ENCODE measurements around the gene GP5. TPM values are rescaled to one million over a fixed set of nuclear protein-coding genes. Genes with fewer than 3 reads are reported as not detected.

GP5 gene
- total RNA-seq, 1 experiment from 2014 or later: not detected

DNA sequence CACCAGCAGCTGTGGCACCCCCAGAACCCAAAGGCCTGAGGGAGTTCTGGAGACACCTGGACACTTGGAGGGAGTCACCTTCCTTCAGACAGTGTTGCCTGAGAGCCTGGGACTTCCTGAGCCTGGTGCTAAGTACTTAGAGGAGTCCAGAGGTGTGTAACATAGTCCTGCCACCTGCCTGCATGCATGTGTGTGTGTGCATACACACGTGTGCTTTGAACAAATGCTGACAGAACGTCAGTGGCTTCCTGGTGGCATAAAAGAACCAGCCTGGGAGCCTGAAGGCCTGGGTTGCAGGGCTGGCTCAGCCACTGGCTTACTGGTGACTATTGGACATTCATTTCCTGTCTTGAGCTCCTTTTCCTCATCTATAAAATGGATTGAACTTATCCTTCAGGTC lies 44.8 kb downstream of the GP5 start:
- H3K27ac ChIP-seq (ENCODE audit: insufficient read length, low read depth, low read length): no peak overlapping the region
- no peak overlapping the region for H4K8ac ChIP-seq (replicated peaks; ENCODE audit: insufficient read length, low read depth, low read length)
- no peak overlapping the region for H2AK5ac ChIP-seq (ENCODE audit: insufficient read length, low read length)
- H3K27me3 ChIP-seq (ENCODE audit: insufficient read depth, low read length): no peaks in the 10 kb centered on the region
- H3K4me2 ChIP-seq (ENCODE audit: insufficient read depth, insufficient read length, low read length): no peak overlapping the region
- H4K91ac ChIP-seq (ENCODE audit: insufficient read length, low read depth, low read length): no peak overlapping the region
- H2AFZ ChIP-seq (ENCODE audit: low read length): no peak overlapping the region
- H2BK120ac ChIP-seq (ENCODE audit: low read depth, low read length, poor library complexity, severe bottlenecking): no peak overlapping the region
- H3K56ac ChIP-seq (ENCODE audit: insufficient read length, low read depth, low read length): no peak overlapping the region
- peaks cover 2% of the 10 kb centered on the region; the same call in 1 of the 2 replicates for H3K27me3 Mint-ChIP-seq (ENCODE audit: low read depth)
- H3K9me3 Mint-ChIP-seq: no peaks in the 10 kb centered on the region
- H2BK20ac ChIP-seq (ENCODE audit: low read depth, low read length, poor library complexity, severe bottlenecking): no peak overlapping the region
- TF ChIP-seq, protein P1, sequence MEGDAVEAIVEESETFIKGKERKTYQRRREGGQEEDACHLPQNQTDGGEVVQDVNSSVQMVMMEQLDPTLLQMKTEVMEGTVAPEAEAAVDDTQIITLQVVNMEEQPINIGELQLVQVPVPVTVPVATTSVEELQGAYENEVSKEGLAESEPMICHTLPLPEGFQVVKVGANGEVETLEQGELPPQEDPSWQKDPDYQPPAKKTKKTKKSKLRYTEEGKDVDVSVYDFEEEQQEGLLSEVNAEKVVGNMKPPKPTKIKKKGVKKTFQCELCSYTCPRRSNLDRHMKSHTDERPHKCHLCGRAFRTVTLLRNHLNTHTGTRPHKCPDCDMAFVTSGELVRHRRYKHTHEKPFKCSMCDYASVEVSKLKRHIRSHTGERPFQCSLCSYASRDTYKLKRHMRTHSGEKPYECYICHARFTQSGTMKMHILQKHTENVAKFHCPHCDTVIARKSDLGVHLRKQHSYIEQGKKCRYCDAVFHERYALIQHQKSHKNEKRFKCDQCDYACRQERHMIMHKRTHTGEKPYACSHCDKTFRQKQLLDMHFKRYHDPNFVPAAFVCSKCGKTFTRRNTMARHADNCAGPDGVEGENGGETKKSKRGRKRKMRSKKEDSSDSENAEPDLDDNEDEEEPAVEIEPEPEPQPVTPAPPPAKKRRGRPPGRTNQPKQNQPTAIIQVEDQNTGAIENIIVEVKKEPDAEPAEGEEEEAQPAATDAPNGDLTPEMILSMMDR (conservative IDR thresholded peaks at IDR 0.05): no peak
- no peak overlapping the region for H2BK5ac ChIP-seq (ENCODE audit: insufficient read length, low read length)
- H3K23me2 ChIP-seq (ENCODE audit: insufficient read length, low read depth, low read length, poor library complexity, severe bottlenecking): no peaks in the 10 kb centered on the region
- no peak overlapping the region for H3K14ac ChIP-seq (ENCODE audit: insufficient read depth, low read length)
- H4K20me1 ChIP-seq (ENCODE audit: control insufficient read depth, insufficient read depth, insufficient read length): no peaks in the 10 kb centered on the region
- no peaks in the 10 kb centered on the region for H3K79me1 ChIP-seq (ENCODE audit: insufficient read depth, low read depth, low read length, poor library complexity, severe bottlenecking)
- no peak overlapping the region for H3K27ac Mint-ChIP-seq
- H3K23ac ChIP-seq (ENCODE audit: insufficient read length, low read depth, low read length): no peak overlapping the region
- H2BK12ac ChIP-seq (ENCODE audit: insufficient read length, low read depth, low read length): no peak overlapping the region
- no peak overlapping the region for H3K18ac ChIP-seq (ENCODE audit: insufficient read length, low read depth, low read length)
- no peak overlapping the region for H4K5ac ChIP-seq (ENCODE audit: insufficient read length, low read depth, low read length)
- H3K4me1 ChIP-seq (ENCODE audit: insufficient read depth, low read length): no peaks in the 10 kb centered on the region
- H3K4me1 Mint-ChIP-seq: peaks cover 11 to 13% of the 10 kb centered on the region in 2 experiments
- H3T11ph ChIP-seq (ENCODE audit: low read length): no peak overlapping the region
- H3K4me3 Mint-ChIP-seq: no peak overlapping the region
- DNase-seq: no peak
- no peak overlapping the region for H3K9ac ChIP-seq (ENCODE audit: extremely low read depth, insufficient read length, low read length)
- no peak overlapping the region for H3K4ac ChIP-seq (ENCODE audit: low read depth, low read length)
- H3K36me3 Mint-ChIP-seq (ENCODE audit: insufficient read depth in 1 of 3, low read depth in 3 of 3): no peaks in the 10 kb centered on the region
- H2BK15ac ChIP-seq (ENCODE audit: low read depth, low read length): no peak overlapping the region
- H3K9me3 ChIP-seq (ENCODE audit: control insufficient read depth, low read depth, low read length): no peaks in the 10 kb centered on the region
- H3K79me2 ChIP-seq (ENCODE audit: insufficient read depth, low read length): no peaks in the 10 kb centered on the region
- WGBS (ENCODE audit: extremely low coverage, insufficient read length, low lambda C conversion rate): no CpG with 5 or more reads among the region's 2 CpGs

Data from H9 (cell line).